ENCODE measurements around the gene PRKCA. TPM values are rescaled to one million over a fixed set of nuclear protein-coding genes. Genes with fewer than 3 reads are reported as not detected.

Gene PRKCA
- total RNA-seq, 1 experiment from 2014 or later = 29.5 TPM

GRCh38 chr17:66387392-66387981 is 85.1 kb downstream of the PRKCA start:
- no peak overlapping the region for H3K27ac Mint-ChIP-seq

GRCh38 chr17:66392783-66393437 is 90.5 kb downstream of the PRKCA start:
- TF ChIP-seq E2F5 (CRISPR knock-in tag; IDR thresholded peaks at IDR 0.05) (no peak), ZNF396 (CRISPR knock-in tag; IDR thresholded peaks at IDR 0.05; ENCODE audit: borderline replicate concordance) (no peak), NFE2L1 (CRISPR knock-in tag; IDR thresholded peaks at IDR 0.05) (no peak), ZNF138 (CRISPR knock-in tag; conservative IDR thresholded peaks at IDR 0.05) (no peak), ZBTB43 (CRISPR knock-in tag; IDR thresholded peaks at IDR 0.05) (no peak), ETV6 (CRISPR knock-in tag; IDR thresholded peaks at IDR 0.05) (no peak), ZSCAN18 (CRISPR knock-in tag; IDR thresholded peaks at IDR 0.05) (no peak), CTCF (IDR thresholded peaks at IDR 0.05) (no peak), EMX1 (CRISPR knock-in tag; IDR thresholded peaks at IDR 0.05) (no peak)
- ATAC-seq = no peak
- no peaks in the 10 kb centered on the region for H3K36me3 Mint-ChIP-seq
- H3K27ac Mint-ChIP-seq = peak overlapping the region; percentile 73; the same call in 1 of the 2 replicates
- no peaks in the 10 kb centered on the region for H3K27me3 Mint-ChIP-seq (ENCODE audit: low read depth)
- no peak overlapping the region for H3K4me3 Mint-ChIP-seq
- CTCF ChIA-PET = interaction anchor here (0.9 to 1.2 kb wide), 2 partner anchors 11 to 82 kb away, joined by 4 read pairs; no protein-coding TSS in a partner anchor
- 0 out of 2 replicates have a peak, but pooled peaks cover under 1% of the 10 kb centered on the region for H3K9me3 Mint-ChIP-seq
- DNase-seq (ENCODE audit: low spot score) = no peak
- H3K4me1 Mint-ChIP-seq = peaks cover 18% of the 10 kb centered on the region
- POLR2A ChIA-PET = no interaction called here

More at GRCh38 chr17:66387392-66387981, 85.1 kb downstream of the PRKCA start:
- peak; percentile 32; the same call in 1 of the 2 replicates for ATAC-seq
- H3K4me3 Mint-ChIP-seq = no peak overlapping the region
- no peak for DNase-seq (ENCODE audit: low spot score)
- ChIA-PET CTCF (no interaction called here), POLR2A (no interaction called here)
- no peaks in the 10 kb centered on the region for H3K27me3 Mint-ChIP-seq (ENCODE audit: low read depth)
- H3K9me3 Mint-ChIP-seq = peaks cover 6% of the 10 kb centered on the region
- peaks cover 2% of the 10 kb centered on the region; the same call in 1 of the 2 replicates for H3K36me3 Mint-ChIP-seq
- TF ChIP-seq AFF4 (CRISPR knock-in tag; IDR thresholded peaks at IDR 0.05; ENCODE audit: borderline replicate concordance) (no peak), ZSCAN18 (CRISPR knock-in tag; IDR thresholded peaks at IDR 0.05) (no peak), ZNF416 (CRISPR knock-in tag; IDR thresholded peaks at IDR 0.05) (no peak), ELF4 (CRISPR knock-in tag; IDR thresholded peaks at IDR 0.05; ENCODE audit: low read depth) (no peak)
- peaks cover 33% of the 10 kb centered on the region for H3K4me1 Mint-ChIP-seq

Measured in WTC11 (cell line).